K562 (cell line): ENCODE results near the gene AVPR1B. TPM values are rescaled to one million over a fixed set of nuclear protein-coding genes. Genes with fewer than 3 reads are reported as not detected.

ENCODE experiments used
- ATAC-seq: fragments of 200-7000 bp; cut with Tn5 transposase; 3 replicates; pipeline ENCODE4 v1.9.1; 2020; ENCODE audit warnings: moderate library complexity
- BruUV-seq: library from RNA; stranded (reverse); fragments of 400-500 nt; replicated peaks from 2 replicates; lab custom pipeline; 2021; lab: Mats Ljungman, UMichigan
- CTCF ChIA-PET: fragments of 300-600 bp; formaldehyde crosslinking; extraction: SDS; loops from one replicate; lab custom pipeline; 2021; ENCODE audit warnings: low intra/inter-chr PET ratio; lab: Yijun Ruan, JAX
- POLR2A ChIA-PET: fragments of 300-600, 350-650 bp; sonication (Branson Sonifier 250); formaldehyde crosslinking; extraction: SDS; loops from one replicate; lab custom pipeline; 2021; ENCODE audit warnings: antibody characterized with exemption, inconsistent platforms; lab: Yijun Ruan, JAX
- DNase-seq, 4 experiments: peaks; one replicate each; pipeline versions ENCODE4 v3.0.0 to v3.0.0-alpha.2; 2011 to 2018; ENCODE audit warnings: low spot score in 3 of 4, mixed read lengths in 3 of 4; ENCODE audit errors: extremely low read depth in 1 of 4
- FAIRE-seq: peaks from 2 replicates; lab custom pipeline; 2011; peaks lifted over from hg19 to GRCh38; lab: Jason Lieb, UNC
- H2AFZ ChIP-seq: 2 replicates; pipeline ENCODE4 v1.6.0; 2011; ENCODE audit warnings: low read depth, low read length, control low read depth, inconsistent platforms
- H3K27ac ChIP-seq: fragments of 200-600 bp; 3 replicates; pipeline ENCODE4 v1.8.0; 2011; ENCODE audit warnings: low read depth, mild to moderate bottlenecking, control low read depth, inconsistent platforms, low read length, moderate library complexity, mixed read lengths; ENCODE audit errors: extremely low read depth
- H3K27me3 ChIP-seq, 2 experiments: fragments of 300-600 bp in 1 of 2; 2 replicates in 1 of 2; 3 replicates in 1 of 2; pipeline versions ENCODE4 v1.6.0 to v1.8.0; 2011; ENCODE audit warnings: inconsistent platforms in 2 of 2, low read length in 2 of 2, mild to moderate bottlenecking in 1 of 2, mixed read lengths in 1 of 2, moderate library complexity in 1 of 2; ENCODE audit not compliant: control insufficient read depth in 2 of 2, insufficient read depth in 2 of 2
- H3K36me3 ChIP-seq: fragments of 300-600 bp; 3 replicates; pipeline ENCODE4 v1.8.0; 2011; ENCODE audit warnings: mild to moderate bottlenecking, low read length, inconsistent platforms; ENCODE audit not compliant: control insufficient read depth, insufficient read depth
- H3K4me1 ChIP-seq, 2 experiments: fragments of 200-600 bp in 1 of 2; replicated peaks in 1 of 2; 2 replicates in 1 of 2; 3 replicates in 1 of 2; pipeline versions ENCODE4 v1.5.1 to v1.8.0; 2011; ENCODE audit warnings: inconsistent platforms in 2 of 2, low read length in 2 of 2, mild to moderate bottlenecking in 1 of 2, mixed read lengths in 1 of 2, moderate library complexity in 1 of 2; ENCODE audit not compliant: control insufficient read depth in 2 of 2, insufficient read depth in 2 of 2
- H3K4me2 ChIP-seq: 2 replicates; pipeline ENCODE4 v1.6.1; 2011; ENCODE audit warnings: low read length, control low read depth, inconsistent platforms, mixed read lengths; ENCODE audit not compliant: insufficient read depth
- H3K4me3 ChIP-seq: fragments of 200-600 bp; sonication (generic), shearing (Covaris generic); 2 replicates; pipeline ENCODE4 v1.5.1; 2016; ENCODE audit warnings: control low read depth, inconsistent platforms
- H3K79me2 ChIP-seq: fragments of 200-600 bp; 3 replicates; pipeline ENCODE4 v1.8.0; 2011; ENCODE audit warnings: low read length, inconsistent platforms; ENCODE audit not compliant: control insufficient read depth, insufficient read depth
- H3K9ac ChIP-seq, 2 experiments: 2 replicates each; pipeline versions ENCODE4 v1.6.0 to v1.6.1; 2011; ENCODE audit warnings: low read depth in 2 of 2, low read length in 2 of 2, control low read depth in 1 of 2, inconsistent platforms in 1 of 2, mild to moderate bottlenecking in 1 of 2, mixed read lengths in 1 of 2; ENCODE audit not compliant: insufficient read depth in 1 of 2
- H3K9me1 ChIP-seq: one replicate; pipeline ENCODE4 v1.6.0; 2011; ENCODE audit warnings: inconsistent platforms, mild to moderate bottlenecking, low read length, moderate library complexity; ENCODE audit not compliant: control insufficient read depth, insufficient read depth
- H3K9me3 ChIP-seq: replicated peaks from 2 replicates; pipeline ENCODE4 v1.5.1; 2011; ENCODE audit warnings: low read depth, low read length, inconsistent platforms; ENCODE audit not compliant: control insufficient read depth, insufficient read depth
- H4K20me1 ChIP-seq: replicated peaks from 2 replicates; pipeline ENCODE4 v1.6.1; 2011; ENCODE audit warnings: low read length, inconsistent platforms, mixed read lengths; ENCODE audit not compliant: control insufficient read depth, insufficient read depth
- GTF2A2 ChIP-seq: IDR thresholded peaks from 2 replicates; pipeline ENCODE4 v1.6.1; 2016; ENCODE audit warnings: mild to moderate bottlenecking, missing genetic modification characterization, missing compliant biosample characterization
- IRF1 ChIP-seq: sonication (generic); formaldehyde crosslinking; IDR thresholded peaks from 2 replicates; pipeline ENCODE4 v1.8.0; 2022; ENCODE audit warnings: missing genetic modification reagents, mild to moderate bottlenecking, borderline replicate concordance
- KDM1A ChIP-seq, 2 experiments: fragments of 450-650 bp; IDR thresholded peaks; 2 replicates each; pipeline ENCODE4 v1.6.1; 2016; ENCODE audit warnings: mild to moderate bottlenecking in 2 of 2
- MEF2D ChIP-seq: conservative IDR thresholded peaks from 2 replicates; pipeline ENCODE4 v1.6.1; 2016; ENCODE audit warnings: low read depth, missing genetic modification characterization, missing compliant biosample characterization
- PRDM10 ChIP-seq: fragments of 450-650 bp; IDR thresholded peaks from 2 replicates; pipeline ENCODE4 v1.6.1; 2018; ENCODE audit not compliant: partially characterized antibody
- SRSF3 ChIP-seq: fragments of 200-400 bp; formaldehyde crosslinking; IDR thresholded peaks from 2 replicates; pipeline ENCODE4 v1.6.1; 2016; ENCODE audit warnings: mild to moderate bottlenecking, low read length, moderate library complexity; ENCODE audit not compliant: insufficient read depth
- TFAM ChIP-seq: fragments of 250-450 bp; sonication (Bioruptor Pico); conservative IDR thresholded peaks from 2 replicates; pipeline ENCODE4 v1.5.0; 2021; ENCODE audit warnings: mild to moderate bottlenecking, moderate library complexity
- ZHX1 ChIP-seq: fragments of 150-350 bp; conservative IDR thresholded peaks from 2 replicates; pipeline ENCODE4 v1.6.1; 2014; ENCODE audit warnings: low read length
- WGBS: fragments of 100-300 bp; shearing (Covaris generic); methylation state at CpG from one replicate; pipeline ENCODE4 v1.1.6; 2016; ENCODE audit warnings: low coverage, mixed read lengths; ENCODE audit not compliant: insufficient coverage; ENCODE audit errors: missing lambda C conversion rate; 5-methylcytosine and 5-hydroxymethylcytosine counted together
- in situ Hi-C: fragments of 300-500 bp; cut with MboI; formaldehyde crosslinking; loops from 4 replicates; pipeline ENCODE4 v1.15.0; 2018; ENCODE audit warnings: inconsistent platforms, mixed read lengths
- intact Hi-C: fragments of 100-400 bp; cut with micrococcal nuclease; formaldehyde crosslinking; loops from 2 replicates; pipeline ENCODE4 v1.14.2; 2022
- polyA plus RNA-seq, 8 experiments: library from polyadenylated mRNA; depleted of rRNA in 4 of 8; stranded (reverse) in 5 of 8; unstranded in 3 of 8; fragments of >200 nt; fragmentation: Nextera tagmentation in 2 of 8; fragmentation: Illumina TruSeq in 1 of 8; extraction: Ambion mirVana in 2 of 8; extraction: Trizol in 1 of 8; gene quantifications; 2 replicates each; pipeline versions ENCODE4 v1.2.1 to v1.2.3, GENCODE V29; 2011 to 2014; ENCODE audit warnings: inconsistent platforms in 1 of 8, missing spikeins in 1 of 8
- total RNA-seq, 7 experiments: library from RNA; depleted of rRNA in 6 of 7; stranded (reverse); fragments of >200 nt in 6 of 7; fragmentation: Illumina TruSeq in 2 of 7; extraction: Trizol in 2 of 7; gene quantifications; 2 replicates each; pipeline versions ENCODE4 v1.2.1 to v1.2.3, GENCODE V29; 2011 to 2021; ENCODE audit warnings: low replicate concordance in 1 of 7

The AVPR1B gene
- total and polyA plus RNA-seq, 9 of the 15 experiments (the other 6 are each of a cell fraction or from before 2014, with no cell fraction given) = not detected

GRCh38 chr1:206136241-206136640 lies 19.1 kb upstream of the AVPR1B start:
- no peak overlapping the region for H3K4me3 ChIP-seq
- 0% methylated on average over 2 of the region's 2 CpGs for WGBS
- no peaks in the 10 kb centered on the region for H3K36me3 ChIP-seq
- no peaks in the 10 kb centered on the region for H3K9me1 ChIP-seq
- H3K27ac ChIP-seq = no peak overlapping the region
- FAIRE-seq (no peak), DNase-seq (no peak), ATAC-seq (no peak)
- H3K4me1 ChIP-seq = no peaks in the 10 kb centered on the region
- no peaks in the 10 kb centered on the region for H3K9me3 ChIP-seq
- no peak overlapping the region for H3K9ac ChIP-seq
- peaks cover 21 to 48% of the 10 kb centered on the region in 2 experiments for H3K27me3 ChIP-seq
- no peak overlapping the region for H3K4me2 ChIP-seq
- no peaks in the 10 kb centered on the region for H3K79me2 ChIP-seq
- no peak overlapping the region for H2AFZ ChIP-seq
- TF ChIP-seq KDM1A (IDR thresholded peaks at IDR 0.05) (no peak), MEF2D (tag) (no peak), SRSF3 (no peak), IRF1 (CRISPR knock-in tag) (no peak), ZHX1 (no peak), GTF2A2 (tag) (no peak), TFAM (CRISPR knock-in tag) (no peak), PRDM10 (no peak)
- no TSS peak for BruUV-seq
- in situ Hi-C loops (no loop called here), intact Hi-C loops (no loop called here)
- ChIA-PET POLR2A (interaction anchor here (1.2 kb wide), 1 partner anchor 10 kb away, joined by 3 read pairs; no protein-coding TSS in a partner anchor), CTCF (no interaction called here)
- H4K20me1 ChIP-seq = no peaks in the 10 kb centered on the region
